OCI-LY7 (cell line): ENCODE measurements around the gene IL2RA. TPM values are rescaled to one million over a fixed set of nuclear protein-coding genes. Genes with fewer than 3 reads are reported as not detected.
"Not testable (repeated sequence)": the region's sequence is repeated elsewhere in the genome, so short reads cannot be mapped to it uniquely, and the experiment has no call there.

Experiments
- BruUV-seq: library from RNA; stranded (reverse); fragments of 400-500 nt; replicated peaks from 2 replicates; lab custom pipeline; 2021; lab: Mats Ljungman, UMichigan
- CTCF ChIA-PET: fragments of 300-600 bp; sonication (Branson Sonifier 250); formaldehyde crosslinking; loops from one replicate; lab custom pipeline; 2022; ENCODE audit warnings: antibody characterized with exemption; ENCODE audit not compliant: unreplicated experiment; lab: Charles Lee
- POLR2A ChIA-PET: fragments of 300-600 bp; sonication (Branson Sonifier 250); formaldehyde crosslinking; loops from one replicate; lab custom pipeline; 2022; ENCODE audit warnings: antibody characterized with exemption; lab: Charles Lee
- DNase-seq: peaks from one replicate; pipeline ENCODE4 v3.0.0-alpha.2; 2015; ENCODE audit warnings: low spot score
- H2AFZ ChIP-seq: fragments of 200-600 bp; sonication (generic), shearing (Covaris generic); 2 replicates; pipeline ENCODE4 v1.6.1; 2014; ENCODE audit warnings: mild to moderate bottlenecking, antibody characterized with exemption, low read length, moderate library complexity
- H3K27ac ChIP-seq: fragments of 200-600 bp; sonication (generic); 2 replicates; pipeline ENCODE4 v1.5.1; 2014; ENCODE audit warnings: mixed run types, low read depth, mild to moderate bottlenecking, moderate library complexity, low read length, inconsistent platforms; ENCODE audit not compliant: poor library complexity, severe bottlenecking
- H3K36me3 ChIP-seq: fragments of 200-600 bp; sonication (generic); 2 replicates; pipeline ENCODE4 v1.6.1; 2014; ENCODE audit warnings: mild to moderate bottlenecking, antibody characterized with exemption, low read length, moderate library complexity, mixed read lengths; ENCODE audit not compliant: insufficient read depth
- H3K4me1 ChIP-seq: fragments of 200-600 bp; sonication (generic); 2 replicates; pipeline ENCODE4 v1.5.1; 2014; ENCODE audit warnings: mild to moderate bottlenecking, low read length; ENCODE audit not compliant: insufficient read depth, poor library complexity, severe bottlenecking
- H3K4me2 ChIP-seq: fragments of 200-600 bp; sonication (generic); 2 replicates; pipeline ENCODE4 v1.6.1; 2014; ENCODE audit warnings: mild to moderate bottlenecking, low read length
- H3K4me3 ChIP-seq: fragments of 200-600 bp; sonication (generic); 2 replicates; pipeline ENCODE4 v1.5.1; 2014; ENCODE audit warnings: mild to moderate bottlenecking, low read depth, low read length; ENCODE audit not compliant: poor library complexity, severe bottlenecking
- H3K79me2 ChIP-seq: fragments of 200-600 bp; sonication (generic); 2 replicates; pipeline ENCODE4 v1.6.1; 2016; ENCODE audit warnings: low read depth, mild to moderate bottlenecking, low read length, moderate library complexity, mixed read lengths; ENCODE audit not compliant: insufficient read depth
- H3K9me2 ChIP-seq: fragments of 200-600 bp; sonication (generic); 2 replicates; pipeline ENCODE4 v1.6.1; 2016; ENCODE audit warnings: mild to moderate bottlenecking, low read length, mixed read lengths; ENCODE audit not compliant: insufficient read depth
- H3K9me3 ChIP-seq: fragments of 200-600 bp; sonication (generic); 2 replicates; pipeline ENCODE4 v1.6.1; 2014; ENCODE audit warnings: mild to moderate bottlenecking, mixed run types, low read length, mixed read lengths
- H4K20me1 ChIP-seq: fragments of 200-600 bp; sonication (generic); 2 replicates; pipeline ENCODE4 v1.6.1; 2014; ENCODE audit warnings: mild to moderate bottlenecking, antibody characterized with exemption, low read length, moderate library complexity, mixed read lengths; ENCODE audit not compliant: insufficient read depth
- EZH2phosphoT487 ChIP-seq: fragments of 200-600 bp; sonication (generic); IDR thresholded peaks from 2 replicates; pipeline ENCODE4 v1.6.1; 2018; ENCODE audit warnings: low read depth, borderline replicate concordance, mild to moderate bottlenecking, mixed run types, antibody characterized with exemption, low read length, moderate library complexity, mixed read lengths
- intact Hi-C: fragments of 100-400 bp; cut with micrococcal nuclease; formaldehyde crosslinking; loops from one replicate; pipeline ENCODE4 v1.10.0; 2022; ENCODE audit not compliant: unreplicated experiment
- small RNA-seq: library from RNA; depleted of rRNA; stranded (forward); fragments of <200 nt; gene quantifications from one replicate; pipeline ENCODE3, GENCODE V24; 2014
- total RNA-seq, 2 experiments: library from RNA; depleted of rRNA in 1 of 2; stranded (reverse); fragments of >200 nt in 1 of 2; shearing (Covaris generic) in 1 of 2; gene quantifications; 2 replicates each; pipeline ENCODE4 v1.2.3, GENCODE V29; 2014 to 2022
- TF ChIP-seq, protein P1 (sequence below): fragments of 200-600 bp; sonication (generic); conservative IDR thresholded peaks from 2 replicates; pipeline ENCODE4 v1.5.1; 2014; ENCODE audit warnings: mild to moderate bottlenecking, antibody characterized with exemption, low read length, moderate library complexity, mixed read lengths

The IL2RA gene
- total RNA-seq, 2 experiments from 2014 or later, result 22.3 to 24.0 TPM

DNA sequence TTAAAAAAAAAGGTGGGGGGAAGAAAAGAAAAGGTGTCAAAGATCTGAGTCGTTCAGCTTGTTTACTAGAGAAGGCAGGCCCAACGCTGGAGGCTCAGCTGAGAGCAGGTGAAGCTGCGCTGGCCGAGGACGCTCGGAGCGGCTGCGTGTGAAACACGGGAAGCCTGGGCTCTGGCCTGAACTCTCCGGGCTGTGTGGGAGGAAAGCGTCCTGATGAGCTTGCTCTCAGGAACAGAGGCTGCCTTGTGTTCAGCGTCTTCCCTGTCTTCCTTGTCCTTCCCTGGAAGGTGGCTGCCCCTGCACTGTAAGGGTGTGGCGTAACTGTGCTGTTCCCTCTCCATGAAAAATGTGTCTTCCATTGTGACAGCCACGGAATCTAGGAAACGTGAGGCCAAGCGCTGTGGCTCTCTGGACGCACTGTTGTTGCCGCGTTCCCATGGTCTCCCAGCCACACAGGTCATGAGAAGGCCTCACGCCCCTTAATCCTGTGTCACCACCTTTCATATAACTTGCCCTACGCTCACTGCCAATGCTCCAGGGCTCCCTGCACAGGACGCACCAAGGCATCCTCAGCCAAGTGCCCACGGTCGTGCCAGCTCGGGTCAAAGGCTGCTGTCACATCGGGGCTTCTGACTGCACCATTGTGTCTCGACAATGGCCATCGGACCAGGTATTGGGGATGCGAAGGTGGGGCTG is 100.6 kb downstream of the IL2RA start:
- Histone ChIP-seq H3K9me2 (no peaks in the 10 kb centered on the region), H3K4me3 (no peak overlapping the region), H4K20me1 (no peaks in the 10 kb centered on the region), H3K36me3 (no peaks in the 10 kb centered on the region), H3K27ac (no peak overlapping the region), H2AFZ (no peak overlapping the region), H3K4me2 (no peak overlapping the region), H3K79me2 (no peaks in the 10 kb centered on the region), H3K4me1 (no peaks in the 10 kb centered on the region), H3K9me3 (no peaks in the 10 kb centered on the region)
- ChIA-PET CTCF (no interaction called here), POLR2A (interaction anchor here (0.5 to 1.2 kb wide), 2 partner anchors 15 to 37 kb away, joined by 3 to 5 read pairs; no protein-coding TSS in a partner anchor)
- TF ChIP-seq, protein P1, sequence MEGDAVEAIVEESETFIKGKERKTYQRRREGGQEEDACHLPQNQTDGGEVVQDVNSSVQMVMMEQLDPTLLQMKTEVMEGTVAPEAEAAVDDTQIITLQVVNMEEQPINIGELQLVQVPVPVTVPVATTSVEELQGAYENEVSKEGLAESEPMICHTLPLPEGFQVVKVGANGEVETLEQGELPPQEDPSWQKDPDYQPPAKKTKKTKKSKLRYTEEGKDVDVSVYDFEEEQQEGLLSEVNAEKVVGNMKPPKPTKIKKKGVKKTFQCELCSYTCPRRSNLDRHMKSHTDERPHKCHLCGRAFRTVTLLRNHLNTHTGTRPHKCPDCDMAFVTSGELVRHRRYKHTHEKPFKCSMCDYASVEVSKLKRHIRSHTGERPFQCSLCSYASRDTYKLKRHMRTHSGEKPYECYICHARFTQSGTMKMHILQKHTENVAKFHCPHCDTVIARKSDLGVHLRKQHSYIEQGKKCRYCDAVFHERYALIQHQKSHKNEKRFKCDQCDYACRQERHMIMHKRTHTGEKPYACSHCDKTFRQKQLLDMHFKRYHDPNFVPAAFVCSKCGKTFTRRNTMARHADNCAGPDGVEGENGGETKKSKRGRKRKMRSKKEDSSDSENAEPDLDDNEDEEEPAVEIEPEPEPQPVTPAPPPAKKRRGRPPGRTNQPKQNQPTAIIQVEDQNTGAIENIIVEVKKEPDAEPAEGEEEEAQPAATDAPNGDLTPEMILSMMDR, result no peak
- no peak for TF ChIP-seq EZH2phosphoT487
- no TSS peak for BruUV-seq
- intact Hi-C loops, result no loop called here
- DNase-seq, result no peak

GRCh38 chr10:5960973-5961275 is 101.2 kb downstream of the IL2RA start:
- H3K36me3 ChIP-seq, DNase-seq, intact Hi-C loops, BruUV-seq, H3K9me3 ChIP-seq, CTCF ChIA-PET, H3K9me2 ChIP-seq, H3K4me3 ChIP-seq, H3K4me2 ChIP-seq, H2AFZ ChIP-seq, H3K79me2 ChIP-seq, H3K27ac ChIP-seq, H4K20me1 ChIP-seq, H3K4me1 ChIP-seq: not testable (repeated sequence)
- POLR2A ChIA-PET, result interaction anchor here (0.6 to 1.2 kb wide), 2 partner anchors 16 to 192 kb away, joined by 3 read pairs; no protein-coding TSS in a partner anchor

Small RNAs within 50 kb of the gene (small RNA-seq; reads per million reads assigned to genes)
- gene RF00397, result not detected

Other genes starting within 250 kb of the IL2RA start
- gene GDI2, start 248.9 kb downstream of the IL2RA start, total RNA-seq (2014; rRNA removed; shearing (Covaris generic)), result 265 and 270 TPM in 2 replicates
- gene GDI2, start 248.9 kb downstream of the IL2RA start, total RNA-seq (2022), result 271 and 292 TPM in 2 replicates
- gene ANKRD16, start 172.5 kb downstream of the IL2RA start, total RNA-seq (2014; rRNA removed; shearing (Covaris generic)), result 7.9 and 15.2 TPM in 2 replicates
- 12.0 and 15.0 TPM in 2 replicates for gene ANKRD16, start 172.5 kb downstream of the IL2RA start, total RNA-seq (2022)
- 61.9 and 65.6 TPM in 2 replicates for gene FBH1, start 172.1 kb downstream of the IL2RA start, total RNA-seq (2014; rRNA removed; shearing (Covaris generic))
- 58.1 and 67.4 TPM in 2 replicates for gene FBH1, start 172.1 kb downstream of the IL2RA start, total RNA-seq (2022)
- 5.5 and 14.5 TPM in 2 replicates for gene IL15RA, start 84.8 kb downstream of the IL2RA start, total RNA-seq (2014; rRNA removed; shearing (Covaris generic))
- gene IL15RA, start 84.8 kb downstream of the IL2RA start, total RNA-seq (2022), result 5.9 and 7.6 TPM in 2 replicates
- 103 and 152 TPM in 2 replicates for gene RBM17, start 26.7 kb upstream of the IL2RA start, total RNA-seq (2014; rRNA removed; shearing (Covaris generic))
- 248 and 266 TPM in 2 replicates for gene RBM17, start 26.7 kb upstream of the IL2RA start, total RNA-seq (2022)
- 29.0 and 33.7 TPM in 2 replicates for gene PFKFB3, start 140.6 kb upstream of the IL2RA start, total RNA-seq (2014; rRNA removed; shearing (Covaris generic))
- 36.7 and 50.7 TPM in 2 replicates for gene PFKFB3, start 140.6 kb upstream of the IL2RA start, total RNA-seq (2022)